HG03064 (cell line): ENCODE measurements around the gene ZNF761.
"Not testable (repeated sequence)": the region's sequence is repeated elsewhere in the genome, so short reads cannot be mapped to it uniquely, and the experiment has no call there.

Experiments used
- ATAC-seq: cut with Tn5 transposase; IDR thresholded peaks from one replicate; pipeline ENCODE4 v1.9.1; 2021; ENCODE audit warnings: low read depth; ENCODE audit not compliant: unreplicated experiment

ZNF761 gene

DNA sequence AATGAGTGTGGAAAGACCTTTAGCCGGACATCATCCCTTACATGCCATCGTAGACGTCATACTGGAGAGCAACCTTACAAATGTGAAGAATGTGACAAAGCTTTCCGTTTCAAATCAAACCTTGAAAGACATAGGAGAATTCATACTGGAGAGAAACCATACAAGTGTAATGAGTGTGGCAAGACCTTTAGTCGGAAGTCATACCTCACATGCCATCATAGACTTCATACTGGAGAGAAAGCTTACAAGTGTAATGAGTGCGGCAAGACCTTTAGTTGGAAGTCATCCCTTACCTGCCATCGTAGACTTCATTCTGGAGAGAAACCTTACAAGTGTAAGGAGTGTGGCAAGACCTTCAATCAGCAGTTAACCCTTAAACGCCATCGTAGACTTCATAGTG lies 24.0 kb downstream of the ZNF761 start:
- no peak for ATAC-seq

DNA sequence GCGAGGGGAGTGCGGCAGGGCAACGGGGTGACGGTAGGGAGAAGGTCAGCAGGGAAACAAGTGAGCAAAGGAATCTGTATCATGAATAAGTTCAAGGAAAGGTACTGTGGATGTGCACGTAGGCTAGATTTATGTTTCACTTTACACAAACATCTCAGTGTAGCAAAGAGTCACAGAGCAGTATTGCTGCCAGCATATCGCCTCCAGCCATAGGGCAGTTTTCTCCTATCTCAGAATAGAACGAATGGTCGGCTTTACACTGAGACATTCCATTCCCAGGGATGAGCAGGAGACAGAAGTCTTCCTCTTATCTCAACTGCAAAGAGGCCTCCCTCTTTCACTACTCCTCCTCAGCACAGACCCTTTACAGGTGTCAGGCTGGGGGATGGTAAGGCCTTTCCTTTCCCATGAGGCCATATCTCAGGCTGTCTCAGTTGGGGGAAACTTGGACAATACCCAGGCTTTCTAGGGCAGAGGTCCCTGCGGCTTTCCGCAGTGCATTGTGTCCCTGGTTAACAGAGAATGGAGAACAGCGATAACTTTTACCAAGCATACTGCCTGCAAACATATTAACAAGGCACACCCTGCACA lies 28.4 kb downstream of the ZNF761 start:
- ATAC-seq: not testable (repeated sequence)

DNA sequence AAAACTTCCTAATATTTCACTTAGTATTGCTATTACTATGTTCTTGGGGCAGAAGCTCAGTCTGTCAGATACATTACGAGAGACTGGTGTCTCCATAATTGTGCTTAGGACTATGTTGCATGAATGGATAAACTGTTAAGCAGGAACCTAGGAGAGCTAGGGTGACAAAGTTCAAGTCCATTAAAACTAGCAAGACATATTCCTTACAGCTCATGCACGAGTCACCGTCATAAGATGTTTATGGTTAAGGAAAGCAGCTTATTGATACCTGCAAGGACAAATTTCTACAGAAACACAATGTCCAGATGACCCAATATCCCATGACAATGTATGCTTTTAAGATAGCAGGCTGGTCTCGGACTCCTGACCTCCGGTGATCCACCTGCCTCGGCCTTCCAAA lies 30.1 kb downstream of the ZNF761 start:
- no peak for ATAC-seq

DNA sequence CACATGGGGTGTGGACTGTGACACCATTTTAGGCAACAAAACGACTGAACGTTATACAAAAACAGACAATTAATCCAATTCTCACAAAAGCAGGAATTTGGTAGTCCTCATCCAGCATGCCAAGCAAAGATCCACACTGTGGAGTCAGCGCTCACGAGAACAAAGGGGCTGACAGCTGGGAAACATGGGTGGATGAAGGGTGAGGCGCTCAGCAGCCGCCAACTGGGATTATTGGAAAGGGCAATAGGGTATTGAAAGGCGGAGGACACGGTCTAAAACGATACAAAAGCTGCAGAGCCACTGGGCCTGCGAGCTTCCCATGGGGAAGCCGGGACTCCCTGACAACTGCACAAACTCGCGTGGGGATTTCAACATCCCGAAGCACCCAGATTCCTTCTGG lies 31.1 kb downstream of the ZNF761 start:
- no peak for ATAC-seq

DNA sequence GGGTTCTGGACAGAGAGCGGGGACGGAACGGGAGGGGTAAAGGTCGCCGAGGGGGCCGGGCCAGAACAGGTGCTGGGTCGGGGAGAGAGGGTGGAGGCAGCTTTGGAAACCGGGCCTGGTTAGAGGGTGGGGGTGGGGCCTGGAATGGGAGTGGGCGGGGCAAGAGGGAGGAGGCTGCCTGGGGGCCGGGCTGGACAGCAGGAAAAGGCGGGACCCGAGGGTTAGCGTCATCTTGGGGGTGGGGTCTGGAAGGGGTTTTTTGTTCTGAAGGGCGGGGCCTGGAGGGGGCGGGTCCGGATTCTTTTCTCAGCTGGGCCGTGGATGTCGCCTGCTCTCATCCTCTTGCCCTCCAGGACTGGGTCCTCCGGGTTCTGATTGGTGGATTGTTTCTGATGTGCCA lies 31.5 kb downstream of the ZNF761 start:
- ATAC-seq: no peak

DNA sequence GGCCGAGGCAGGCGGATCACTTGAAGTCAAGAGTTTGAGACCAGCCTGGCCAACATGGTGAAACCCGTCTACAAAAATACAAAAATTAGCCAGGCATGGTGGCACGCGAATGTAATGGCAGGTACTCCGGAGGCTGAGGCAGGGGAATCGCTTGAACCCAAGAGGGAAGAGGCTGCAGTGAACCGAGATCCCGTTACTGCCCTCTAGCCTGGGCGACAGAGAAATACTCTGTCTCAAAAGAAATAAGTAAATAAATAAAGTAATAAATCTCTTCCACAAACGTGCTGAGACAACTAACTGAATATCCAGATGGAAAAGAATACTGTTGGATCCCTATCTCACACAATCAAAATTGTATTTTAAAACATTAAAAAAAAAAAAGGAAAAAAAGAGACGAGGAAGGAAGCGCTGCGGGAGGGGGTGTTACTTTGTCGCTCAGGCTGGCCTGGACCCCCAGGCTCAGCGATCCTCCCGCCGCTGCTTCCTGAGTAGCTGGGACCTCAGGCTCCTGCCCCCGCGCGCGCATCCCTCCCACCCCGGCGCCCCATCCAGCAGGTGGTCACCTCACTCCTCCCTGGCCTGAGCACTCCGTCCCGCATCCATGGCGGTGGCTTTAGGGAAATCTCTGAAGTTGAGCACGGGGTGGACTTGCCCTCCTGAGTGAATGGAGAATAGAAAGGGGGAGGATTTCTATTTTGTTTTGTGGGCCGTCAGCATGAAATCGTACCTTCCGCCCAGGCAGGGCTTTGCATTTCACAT lies 35.1 kb downstream of the ZNF761 start:
- ATAC-seq: no peak

DNA sequence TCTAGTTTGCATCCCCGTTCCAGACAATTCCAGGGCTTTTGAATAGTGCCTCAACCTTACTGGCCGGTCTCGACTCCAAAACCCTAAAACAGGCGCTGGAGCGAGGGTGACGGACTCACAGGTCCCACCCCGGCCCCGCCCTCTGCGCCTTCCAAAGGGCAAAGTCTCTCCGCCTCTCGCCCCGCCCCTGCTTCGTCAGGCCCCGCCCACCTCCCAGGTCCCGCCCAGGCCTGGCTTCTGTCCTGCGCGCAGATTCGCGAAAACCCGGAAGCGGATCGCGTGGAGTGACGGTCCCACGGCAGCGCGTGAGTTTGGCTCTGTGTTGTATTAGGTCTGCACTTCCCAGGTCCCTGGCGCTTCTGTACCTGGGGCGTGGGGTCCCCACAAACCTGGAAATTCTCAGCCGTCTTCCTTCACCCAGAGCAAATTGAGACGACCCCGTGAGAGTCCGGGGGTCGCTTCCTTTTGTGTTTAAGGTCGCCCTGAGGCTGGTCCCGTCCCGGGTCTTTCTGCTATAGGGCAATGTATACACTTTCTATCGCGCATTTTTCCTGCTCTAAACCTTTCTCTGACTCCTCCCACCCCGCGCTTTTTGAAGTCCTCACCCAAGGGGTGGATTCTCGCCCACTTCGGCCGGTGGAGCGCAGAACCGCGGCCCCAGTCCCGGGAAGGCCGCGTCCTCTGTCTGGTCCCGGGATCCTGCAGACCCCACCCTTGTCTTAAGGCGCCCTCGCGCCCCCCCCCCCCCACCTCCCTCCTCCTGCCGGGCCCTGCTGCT lies 35.9 kb downstream of the ZNF761 start, which contains the start of gene ZNF813:
TSS of gene ZNF813 (plus strand) at position 249 of the 778 bp plus-strand sequence. CDS start 16,090 bp downstream, outside the sequence.
- ATAC-seq: no peak

DNA sequence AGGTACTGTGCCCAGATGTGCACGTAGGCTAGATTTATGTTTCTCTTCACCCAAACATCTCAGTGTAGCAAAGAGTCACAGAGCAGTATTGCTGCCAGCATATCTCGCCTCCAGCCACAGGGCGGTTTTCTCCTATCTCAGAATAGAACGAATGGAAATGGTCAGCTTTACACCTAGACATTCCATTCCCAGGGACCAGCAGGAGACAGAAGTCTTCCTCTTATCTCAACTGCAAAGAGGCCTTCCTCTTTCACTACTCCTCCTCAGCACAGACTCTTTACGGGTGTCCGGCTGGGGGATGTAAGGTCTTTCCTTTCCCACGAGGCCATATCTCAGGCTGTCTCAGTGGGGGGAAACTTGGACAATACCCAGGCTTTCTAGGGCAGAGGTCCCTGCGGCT lies 36.8 kb downstream of the ZNF761 start:
- ATAC-seq: not testable (repeated sequence)

DNA sequence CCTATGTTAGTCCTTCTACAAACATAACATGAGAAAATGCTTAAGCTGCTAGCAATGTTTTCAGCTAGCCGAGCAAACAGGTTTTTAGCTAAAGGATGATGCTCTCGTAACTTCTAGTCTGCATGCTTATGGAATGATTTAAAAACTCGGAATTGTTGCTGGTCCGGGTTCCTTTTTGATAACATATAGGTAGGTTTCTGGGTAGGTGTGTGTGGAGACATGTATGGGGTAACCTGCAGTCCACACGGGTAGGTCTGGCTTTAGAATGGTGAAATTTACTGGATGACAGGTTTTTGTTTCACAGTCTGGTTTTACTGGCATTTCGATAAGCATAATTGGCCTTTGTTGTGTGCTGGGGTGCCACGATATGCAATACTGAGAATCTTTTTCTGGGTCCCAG lies 40.1 kb downstream of the ZNF761 start:
- ATAC-seq: no peak

DNA sequence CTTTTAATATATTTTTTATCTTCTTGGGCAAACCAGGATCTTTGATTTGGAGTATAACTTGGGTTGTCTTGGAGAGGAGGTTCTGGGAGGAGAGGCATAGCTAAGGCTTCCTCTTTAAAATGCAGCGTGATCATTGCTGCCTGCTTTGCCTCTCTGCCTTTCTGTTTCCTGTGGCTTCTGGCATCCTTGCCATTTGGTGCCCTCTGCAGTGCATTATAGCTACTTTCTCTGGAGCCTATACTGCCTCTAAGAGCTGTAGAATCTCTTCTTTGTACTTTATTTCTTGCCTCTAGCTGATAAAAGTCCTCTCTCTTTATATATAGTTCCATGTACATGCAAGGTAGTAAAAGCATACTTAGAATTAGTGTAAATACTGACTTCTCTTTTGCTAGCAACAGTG lies 43.0 kb downstream of the ZNF761 start:
- ATAC-seq: not testable (repeated sequence)

DNA sequence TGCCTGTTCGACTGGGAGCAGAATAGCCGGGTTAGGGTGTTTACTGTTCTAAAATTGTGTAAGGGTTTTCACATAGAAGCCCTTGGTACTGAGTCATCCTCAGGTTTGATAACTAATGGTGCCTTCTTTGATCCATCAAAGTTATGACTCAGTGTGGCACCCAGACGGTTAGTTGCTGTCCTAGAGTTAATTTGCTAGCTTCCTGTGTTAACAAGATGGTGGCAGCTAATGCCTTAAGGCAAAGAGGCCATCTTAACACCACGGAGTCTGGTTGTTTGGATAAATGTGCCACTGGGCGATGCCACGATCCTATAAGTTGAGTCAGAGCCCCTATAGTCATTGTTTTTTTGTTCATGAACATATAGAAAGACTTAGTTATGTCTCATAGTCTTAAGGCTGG lies 43.7 kb downstream of the ZNF761 start:
- ATAC-seq: not testable (repeated sequence)

DNA sequence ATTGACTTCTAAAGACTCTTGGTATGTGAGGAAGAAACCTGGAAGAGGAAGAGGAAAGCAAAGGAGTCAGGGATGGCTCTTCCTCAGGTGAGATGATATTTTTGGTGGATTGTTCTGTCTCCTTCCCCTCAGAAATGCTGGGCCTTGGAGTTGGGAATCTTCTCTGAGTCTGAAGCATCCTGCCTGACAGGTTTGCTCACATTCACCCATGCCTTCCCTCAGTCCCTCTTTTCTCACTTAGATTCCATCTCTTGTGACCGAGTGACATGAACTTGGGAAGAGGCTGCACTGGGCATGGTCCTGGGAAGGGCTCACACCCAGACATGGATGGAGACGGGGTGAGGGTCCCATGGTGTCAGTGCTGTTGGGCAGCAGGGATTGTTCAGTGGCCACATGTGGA lies 52.0 kb downstream of the ZNF761 start:
- ATAC-seq: not testable (repeated sequence)

DNA sequence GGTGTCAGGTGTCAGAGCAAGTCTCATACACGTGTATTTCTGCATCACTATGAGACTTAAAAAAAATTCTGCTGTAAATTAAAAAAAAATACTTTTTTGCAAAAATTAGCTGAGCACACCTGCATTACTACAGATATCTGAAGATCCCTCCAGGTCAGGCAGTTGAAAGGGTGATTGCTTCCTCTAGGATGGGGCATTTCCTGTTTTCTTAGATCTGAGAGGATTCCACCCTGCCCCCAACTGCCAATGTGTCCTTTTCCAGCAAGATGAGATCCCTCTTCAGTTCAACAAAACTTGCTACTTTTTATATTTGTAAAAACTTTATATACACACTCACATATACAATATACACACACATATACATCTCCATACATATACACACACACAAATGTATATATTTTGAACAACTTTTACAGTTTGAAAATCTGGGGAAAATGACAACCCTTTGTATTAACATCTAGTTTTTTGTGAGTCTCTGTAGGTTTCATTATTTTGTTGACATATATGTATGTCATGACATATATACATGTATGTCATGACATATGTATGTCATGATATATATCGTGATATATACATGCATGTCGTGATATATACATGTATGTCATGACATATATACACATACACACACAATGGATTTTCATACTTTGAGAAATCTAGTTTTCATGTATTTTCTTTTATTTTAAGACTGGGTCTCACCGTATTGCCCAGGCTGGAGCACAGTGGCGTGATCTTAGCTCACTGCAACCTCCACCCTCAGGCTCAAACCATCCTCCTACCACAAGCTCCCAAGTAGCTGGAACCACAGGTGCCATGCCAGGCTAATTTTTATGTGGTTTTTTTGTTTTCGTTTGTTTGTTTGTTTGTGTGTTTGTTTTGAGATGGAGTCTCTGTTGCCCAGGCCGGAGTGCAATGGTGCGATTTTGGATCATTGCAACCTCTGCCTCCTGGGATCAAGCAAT lies 53.5 kb downstream of the ZNF761 start:
- ATAC-seq: no peak

DNA sequence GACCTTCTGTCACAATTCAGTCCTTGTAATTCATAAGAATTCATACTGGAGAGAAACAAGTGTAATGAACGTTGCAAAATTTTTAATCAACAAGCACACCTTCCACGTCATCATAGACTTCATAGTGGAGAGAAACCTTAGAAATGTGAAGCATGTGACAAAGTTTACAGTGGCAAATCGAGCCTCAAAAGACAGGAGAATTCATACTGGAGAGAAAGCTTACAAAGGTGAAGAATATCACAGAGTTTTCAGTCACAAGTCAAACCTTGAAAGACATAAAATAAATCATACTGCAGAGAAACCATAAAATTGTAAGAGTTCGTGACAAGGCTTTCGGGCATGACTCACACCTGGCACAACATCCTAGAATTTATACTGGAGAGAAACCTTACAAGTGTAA lies 60.4 kb downstream of the ZNF761 start:
- ATAC-seq: no peak

DNA sequence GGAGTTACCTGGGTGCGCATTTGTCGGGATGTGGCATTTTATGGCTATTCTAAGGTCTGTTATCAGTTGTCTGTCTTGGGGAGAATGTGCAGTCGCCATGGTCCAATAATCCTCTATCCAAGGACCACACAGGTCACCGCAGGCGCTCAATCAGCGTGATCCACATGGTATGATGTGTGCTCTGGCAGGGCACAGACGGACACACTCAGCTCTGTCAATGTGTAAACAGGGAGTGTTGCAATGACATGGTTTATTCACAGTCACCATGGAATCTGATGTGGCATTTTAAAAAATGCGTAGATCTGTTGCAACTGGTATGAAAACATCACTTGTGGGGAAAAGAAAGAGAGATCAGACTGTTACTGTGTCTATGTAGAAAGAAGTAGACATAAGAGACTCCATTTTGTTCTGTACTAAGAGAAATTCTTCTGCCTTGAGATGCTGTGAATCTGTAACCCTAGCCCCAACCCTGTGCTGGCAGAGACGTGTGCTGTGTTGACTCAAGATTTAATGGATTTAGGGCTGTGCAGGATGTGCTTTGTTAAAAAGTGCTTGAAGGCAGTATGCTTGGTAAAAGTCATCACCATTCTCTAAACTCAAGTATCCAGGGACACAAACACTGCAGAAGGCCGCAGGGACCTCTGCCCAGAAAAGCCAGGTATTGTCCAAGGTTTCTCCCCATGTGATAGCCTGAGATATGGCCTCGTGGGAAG lies 65.7 kb downstream of the ZNF761 start:
- ATAC-seq: not testable (repeated sequence)

DNA sequence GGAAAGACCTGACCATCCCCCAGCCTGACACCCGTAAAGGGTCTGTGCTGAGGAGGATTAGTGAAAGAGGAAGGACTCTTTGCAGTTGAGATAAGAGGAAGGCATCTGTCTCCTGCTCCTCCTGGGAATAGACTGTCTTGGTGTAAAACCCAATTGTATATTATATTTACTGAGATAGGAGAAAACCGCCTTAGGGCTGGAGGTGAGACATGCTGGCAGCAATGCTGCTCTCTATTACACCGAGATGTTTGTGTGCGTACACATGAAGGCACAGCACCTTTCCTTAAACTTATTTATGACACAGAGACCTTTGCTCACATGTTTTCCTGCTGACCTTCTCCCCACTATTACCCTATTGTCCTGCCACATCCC lies 66.2 kb downstream of the ZNF761 start:
- ATAC-seq: not testable (repeated sequence)

DNA sequence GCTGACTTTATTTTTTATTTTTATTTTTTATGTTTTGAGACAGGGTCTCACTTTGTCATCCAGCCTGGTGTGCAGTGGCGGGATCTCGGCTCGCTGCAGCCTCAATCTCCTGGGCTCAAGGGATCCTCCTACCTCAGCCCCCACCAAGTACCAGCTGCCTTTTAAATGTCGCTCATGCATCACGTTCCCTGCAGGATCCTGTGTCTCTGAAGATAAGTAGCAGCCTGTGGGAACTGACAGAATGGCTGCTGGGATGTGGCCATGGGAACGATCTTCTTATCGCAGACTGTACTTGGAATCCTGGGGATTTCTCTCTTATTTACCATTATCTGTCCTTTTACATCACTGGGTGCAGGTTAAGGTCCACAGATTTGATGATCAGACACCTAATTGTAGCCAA lies 71.4 kb downstream of the ZNF761 start:
- ATAC-seq: not testable (repeated sequence)

DNA sequence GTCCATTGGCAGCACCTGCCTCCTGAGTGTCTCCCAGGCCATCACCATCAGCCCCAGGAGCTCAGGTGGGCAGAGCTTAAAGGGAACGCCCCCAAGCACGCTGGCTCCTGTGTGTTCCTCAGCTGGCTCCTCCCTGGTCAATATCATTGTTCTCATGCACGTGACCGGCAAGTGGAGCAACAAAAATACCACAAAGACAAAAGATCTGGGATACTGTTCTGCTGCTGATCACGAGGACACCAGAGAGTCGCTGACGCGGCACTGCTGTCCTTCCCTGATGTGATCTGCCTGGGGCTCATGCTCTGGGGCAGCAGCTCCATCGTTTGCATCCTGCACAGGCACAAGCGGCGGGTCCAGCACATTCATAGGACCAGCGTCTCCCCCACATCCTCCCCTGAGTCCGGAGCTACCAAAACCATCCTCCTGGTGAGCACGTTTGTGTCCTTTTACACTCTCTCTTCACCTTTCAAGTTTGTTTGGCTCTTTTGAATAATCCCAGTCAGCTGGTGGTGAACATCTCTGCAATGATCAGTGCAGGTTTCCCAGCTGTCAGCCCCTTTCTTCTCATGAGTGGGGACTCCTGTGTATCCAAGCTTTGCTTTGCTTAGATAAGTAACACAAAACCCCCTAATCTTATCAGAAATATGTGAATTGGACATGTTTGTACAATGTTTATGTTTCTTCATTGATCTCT lies 72.0 kb downstream of the ZNF761 start:
- ATAC-seq: not testable (repeated sequence)

DNA sequence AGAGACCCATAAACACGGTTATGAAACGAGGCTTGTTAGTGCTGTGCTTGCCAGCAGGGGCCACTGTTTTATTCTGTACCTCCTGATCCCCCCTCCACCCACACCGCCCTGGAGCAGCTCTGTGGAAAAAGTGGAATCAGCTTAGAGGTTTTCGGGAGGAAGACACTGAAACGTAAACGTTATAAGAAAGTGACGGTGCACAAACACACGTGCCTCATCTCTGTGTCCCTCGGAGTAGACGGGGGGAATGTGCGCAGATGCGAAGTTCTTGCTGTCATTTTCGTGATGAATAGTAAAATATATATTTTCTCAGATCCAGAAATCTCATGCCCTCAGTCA lies 72.5 kb downstream of the ZNF761 start:
- not testable (repeated sequence) for ATAC-seq
